Measurements from ENCODE around the gene CEMIP. TPM values are rescaled to one million over a fixed set of nuclear protein-coding genes. Genes with fewer than 3 reads are reported as not detected.

The CEMIP gene
- total and polyA plus RNA-seq, 2 of the 4 experiments (the other 2 are of a cell fraction), result 63.8 to 78.0 TPM

DNA sequence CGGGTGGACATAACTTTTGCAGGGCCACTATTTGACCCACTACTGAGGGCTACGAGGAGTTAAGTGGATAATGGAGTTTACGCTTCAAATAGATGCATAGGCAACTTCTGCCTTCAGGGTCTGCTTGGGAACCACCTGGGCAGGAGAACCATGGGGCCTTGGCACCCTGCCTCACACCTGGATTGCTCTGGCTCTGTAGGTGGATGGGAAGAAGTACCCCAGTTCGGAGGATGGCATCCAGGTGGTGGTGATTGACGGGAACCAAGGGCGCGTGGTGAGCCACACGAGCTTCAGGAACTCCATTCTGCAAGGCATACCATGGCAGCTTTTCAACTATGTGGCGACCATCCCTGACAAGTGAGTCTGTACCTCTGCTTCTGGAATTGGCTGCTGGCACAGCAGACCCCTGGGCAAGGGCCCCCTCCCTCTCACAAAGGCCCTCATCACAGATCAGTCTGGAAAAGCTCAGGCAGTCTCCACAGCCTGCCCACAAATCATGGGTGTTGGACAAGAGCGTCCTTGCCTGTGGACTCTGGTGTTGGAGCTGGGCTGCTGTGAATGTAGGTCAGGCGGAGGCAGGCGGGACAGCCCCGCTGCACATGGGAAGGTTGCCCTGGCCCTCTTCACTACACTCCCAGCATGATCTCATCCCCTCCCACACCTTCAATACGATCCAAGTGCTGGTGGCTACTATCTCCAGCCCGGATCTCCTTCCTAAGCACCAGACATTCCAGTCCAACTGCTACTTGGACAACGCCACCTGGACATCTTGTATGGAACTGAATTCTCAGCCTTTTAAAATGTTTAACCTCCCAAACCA lies 163.8 kb downstream of the CEMIP start:
- no peak overlapping the region for H2AK5ac ChIP-seq (ENCODE audit: low read depth, low read length)
- TF ChIP-seq SMC3 (IDR thresholded peaks at IDR 0.05; ENCODE audit: low read depth, low read length) (no peak), POLR2A (IDR thresholded peaks at IDR 0.05; ENCODE audit: low read depth, low read length) (no peak), RAD21 (IDR thresholded peaks at IDR 0.05; ENCODE audit: low read length) (no peak), RCOR1 (IDR thresholded peaks at IDR 0.05; ENCODE audit: insufficient replicate concordance, low read length) (no peak), MAFK (IDR thresholded peaks at IDR 0.05; ENCODE audit: low read depth, low read length) (no peak), CEBPB (IDR thresholded peaks at IDR 0.05; ENCODE audit: low read depth, low read length) (no peak), FOS (IDR thresholded peaks at IDR 0.05; ENCODE audit: low read depth, low read length) (no peak)
- TF ChIP-seq, protein P1, sequence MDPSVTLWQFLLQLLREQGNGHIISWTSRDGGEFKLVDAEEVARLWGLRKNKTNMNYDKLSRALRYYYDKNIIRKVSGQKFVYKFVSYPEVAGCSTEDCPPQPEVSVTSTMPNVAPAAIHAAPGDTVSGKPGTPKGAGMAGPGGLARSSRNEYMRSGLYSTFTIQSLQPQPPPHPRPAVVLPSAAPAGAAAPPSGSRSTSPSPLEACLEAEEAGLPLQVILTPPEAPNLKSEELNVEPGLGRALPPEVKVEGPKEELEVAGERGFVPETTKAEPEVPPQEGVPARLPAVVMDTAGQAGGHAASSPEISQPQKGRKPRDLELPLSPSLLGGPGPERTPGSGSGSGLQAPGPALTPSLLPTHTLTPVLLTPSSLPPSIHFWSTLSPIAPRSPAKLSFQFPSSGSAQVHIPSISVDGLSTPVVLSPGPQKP (IDR thresholded peaks at IDR 0.05; ENCODE audit: borderline replicate concordance, low read depth, low read length), result no peak
- H3K27ac ChIP-seq (ENCODE audit: insufficient read depth, low read length), result no peak overlapping the region
- peaks cover 43% of the 10 kb centered on the region for H4K20me1 ChIP-seq (ENCODE audit: insufficient read depth, low read length)
- no peaks in the 10 kb centered on the region for H3K9me3 ChIP-seq (ENCODE audit: control insufficient read depth, insufficient read depth, low read length)
- H3K36me3 ChIP-seq (ENCODE audit: control insufficient read depth, insufficient read depth, low read length), result peaks cover 88% of the 10 kb centered on the region
- dilution Hi-C loops (cut with HindIII; ENCODE audit: low sequenced_read_pairs, unreplicated experiment) (no loop called here), in situ Hi-C loops (cut with MboI; ENCODE audit: low sequenced_read_pairs) (no loop called here), intact Hi-C loops (cut with micrococcal nuclease) (no loop called here)
- POLR2A ChIA-PET (ENCODE audit: unreplicated experiment), result no interaction called here
- no TSS peak for BruUV-seq (replicated peaks)
- ATAC-seq (ENCODE audit: low read depth) (no peak), DNase-seq (peak; percentile 33)
- no peaks in the 10 kb centered on the region for H3K27me3 ChIP-seq (ENCODE audit: control insufficient read depth, insufficient read depth, low read length)
- H2BK20ac ChIP-seq (ENCODE audit: low read depth, low read length), result no peak overlapping the region
- H3K14ac ChIP-seq (replicated peaks; ENCODE audit: low read depth, low read length), result no peak overlapping the region
- H2BK5ac ChIP-seq (ENCODE audit: low read depth, low read length, poor library complexity, severe bottlenecking), result no peak overlapping the region
- WGBS, 2 experiments (ENCODE audit: extremely low coverage in 2 of 2, insufficient read length in 1 of 2), result 89% methylated on average over 4 of the region's 16 CpGs; no CpG with 5 or more reads in 1 of the 2 experiments
- H3K4me1 ChIP-seq (ENCODE audit: control insufficient read depth, insufficient read depth, low read length), result no peaks in the 10 kb centered on the region
- no peak overlapping the region for H4K91ac ChIP-seq (ENCODE audit: insufficient read depth, low read depth, low read length)
- H2BK120ac ChIP-seq (ENCODE audit: low read depth, low read length), result no peak overlapping the region
- no peak overlapping the region for H2AK9ac ChIP-seq (replicated peaks; ENCODE audit: low read depth, low read length, poor library complexity)
- H4K8ac ChIP-seq (ENCODE audit: low read depth in 2 of 2, low read length in 2 of 2), result no peak overlapping the region
- no peak overlapping the region for H3K18ac ChIP-seq (ENCODE audit: low read depth, low read length)
- H3K4ac ChIP-seq (ENCODE audit: low read depth, low read length), result no peak overlapping the region
- no peak overlapping the region for H4K5ac ChIP-seq (ENCODE audit: low read depth, low read length)
- peaks cover 15% of the 10 kb centered on the region; the same call in 1 of the 2 replicates for H3K9me1 ChIP-seq (ENCODE audit: insufficient read depth, low read length)
- no peak overlapping the region for H2AFZ ChIP-seq (replicated peaks; ENCODE audit: low read length, poor library complexity)
- H3K9ac ChIP-seq (ENCODE audit: low read depth, low read length), result no peak overlapping the region
- H3K23ac ChIP-seq (ENCODE audit: low read depth, low read length), result no peak overlapping the region
- CTCF ChIA-PET, result no interaction called here
- no peak overlapping the region for H3K4me2 ChIP-seq (ENCODE audit: low read depth, low read length)
- no peak overlapping the region for H2BK15ac ChIP-seq (ENCODE audit: low read depth, low read length)
- H3K56ac ChIP-seq (ENCODE audit: extremely low read depth, insufficient read depth, low read length), result no peak overlapping the region
- no peak overlapping the region for H3K4me3 ChIP-seq (ENCODE audit: insufficient read depth, low read depth, low read length)
- no peaks in the 10 kb centered on the region for H3K79me1 ChIP-seq (ENCODE audit: low read depth in 1 of 2, low read length in 2 of 2)

All from IMR-90 (cell line).